Ishikawa (cell line): ENCODE measurements around the gene ELL2.

Source experiments
- CEBPB ChIP-seq: IDR thresholded peaks from 2 replicates; pipeline ENCODE4 v1.6.1; 2012
- CREB1 ChIP-seq: IDR thresholded peaks from 2 replicates; pipeline ENCODE4 v1.6.1; 2012; ENCODE audit warnings: low read depth
- EGR1 ChIP-seq: IDR thresholded peaks from 2 replicates; pipeline ENCODE4 v1.6.1; 2012
- EP300 ChIP-seq: IDR thresholded peaks from 2 replicates; pipeline ENCODE4 v1.6.1; 2012; ENCODE audit warnings: borderline replicate concordance
- FOXM1 ChIP-seq: IDR thresholded peaks from 2 replicates; pipeline ENCODE4 v1.6.1; 2012; ENCODE audit warnings: low read depth, borderline replicate concordance
- MAX ChIP-seq: IDR thresholded peaks from 2 replicates; pipeline ENCODE4 v1.6.1; 2012
- NFIC ChIP-seq: IDR thresholded peaks from 2 replicates; pipeline ENCODE4 v1.6.1; 2012
- RAD21 ChIP-seq: IDR thresholded peaks from 2 replicates; pipeline ENCODE4 v1.6.1; 2012; ENCODE audit warnings: low read depth
- REST ChIP-seq: IDR thresholded peaks from 2 replicates; pipeline ENCODE4 v1.6.1; 2012; ENCODE audit warnings: low read depth, mild to moderate bottlenecking
- TAF1 ChIP-seq: IDR thresholded peaks from 2 replicates; pipeline ENCODE4 v1.6.1; 2012; ENCODE audit warnings: low read depth, mild to moderate bottlenecking
- TCF12 ChIP-seq: IDR thresholded peaks from 2 replicates; pipeline ENCODE4 v1.6.1; 2012; ENCODE audit warnings: low read depth
- TEAD4 ChIP-seq: IDR thresholded peaks from 2 replicates; pipeline ENCODE4 v1.6.1; 2012
- YY1 ChIP-seq: IDR thresholded peaks from 2 replicates; pipeline ENCODE4 v1.6.1; 2012; ENCODE audit warnings: low read depth
- ZBTB7A ChIP-seq: IDR thresholded peaks from 2 replicates; pipeline ENCODE4 v1.6.1; 2012; ENCODE audit warnings: low read depth
- TF ChIP-seq, protein P1 (sequence below): IDR thresholded peaks from 2 replicates; pipeline ENCODE4 v1.6.1; 2012

The ELL2 gene

DNA sequence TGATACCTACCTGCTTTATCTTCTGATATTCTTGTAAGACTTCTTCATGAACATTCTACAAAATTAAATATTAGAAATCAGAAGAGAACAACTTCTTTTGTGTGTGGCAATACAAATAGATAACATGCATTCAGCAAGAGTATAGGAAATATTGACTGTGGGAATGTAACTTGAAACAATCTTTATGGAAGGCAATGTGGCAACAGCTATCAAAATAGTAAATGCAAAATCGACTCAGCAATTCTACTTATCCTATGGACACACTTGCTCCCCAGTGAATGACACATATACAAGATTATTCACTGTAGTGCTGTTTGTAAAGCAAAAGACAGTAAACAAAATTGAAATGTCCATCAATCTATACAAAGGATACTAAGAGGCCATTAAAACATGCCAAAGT is 72.6 kb downstream of the ELL2 start:
- no peak for TF ChIP-seq YY1
- no peak for TF ChIP-seq FOXM1
- TF ChIP-seq MAX = no peak
- no peak for TF ChIP-seq NFIC
- TF ChIP-seq, protein P1, sequence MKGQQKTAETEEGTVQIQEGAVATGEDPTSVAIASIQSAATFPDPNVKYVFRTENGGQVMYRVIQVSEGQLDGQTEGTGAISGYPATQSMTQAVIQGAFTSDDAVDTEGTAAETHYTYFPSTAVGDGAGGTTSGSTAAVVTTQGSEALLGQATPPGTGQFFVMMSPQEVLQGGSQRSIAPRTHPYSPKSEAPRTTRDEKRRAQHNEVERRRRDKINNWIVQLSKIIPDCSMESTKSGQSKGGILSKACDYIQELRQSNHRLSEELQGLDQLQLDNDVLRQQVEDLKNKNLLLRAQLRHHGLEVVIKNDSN = no peak
- TF ChIP-seq TEAD4 = no peak
- no peak for TF ChIP-seq RAD21
- TF ChIP-seq CEBPB = no peak
- TF ChIP-seq EGR1 = no peak
- no peak for TF ChIP-seq TCF12
- no peak for TF ChIP-seq CREB1

GRCh38 chr5:95887977-95888376 is 73.7 kb downstream of the ELL2 start:
- TF ChIP-seq REST (no peak), ZBTB7A (no peak), CREB1 (no peak), MAX (no peak), EGR1 (no peak), TAF1 (no peak), NFIC (no peak), YY1 (no peak), CEBPB (no peak), EP300 (no peak), TEAD4 (no peak)
- TF ChIP-seq, protein P1 = no peak

GRCh38 chr5:95886340-95887044 is 75.2 kb downstream of the ELL2 start:
- TF ChIP-seq EP300 (no peak), TEAD4 (no peak), YY1 (no peak), MAX (no peak), CREB1 (no peak), FOXM1 (no peak), CEBPB (no peak), TCF12 (no peak)

- TF ChIP-seq REST = no peak
- TF ChIP-seq TAF1 = no peak
- TF ChIP-seq, protein P1 = no peak
- TF ChIP-seq YY1 = no peak
- TF ChIP-seq TEAD4 = no peak
- no peak for TF ChIP-seq MAX
- no peak for TF ChIP-seq RAD21
- TF ChIP-seq CEBPB = no peak
- TF ChIP-seq EP300 = no peak
Measured at GRCh38 chr5:95884511-95884910, 77.1 kb downstream of the ELL2 start.

DNA sequence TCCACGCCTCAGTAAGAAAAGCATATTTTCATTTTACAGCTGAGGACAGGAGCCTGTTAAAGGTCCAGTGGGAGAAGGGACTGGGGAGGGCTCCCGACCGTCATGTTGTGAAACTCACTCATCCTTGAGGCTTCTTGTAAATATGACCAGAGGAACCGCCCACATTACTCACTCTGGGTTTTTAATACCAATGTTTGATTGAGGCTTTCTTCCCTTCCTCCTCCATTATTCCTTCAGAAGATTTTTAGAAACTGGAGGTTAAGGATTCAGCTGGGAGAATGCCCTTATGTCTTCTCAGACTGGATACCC is 77.7 kb downstream of the ELL2 start:
- no peak for TF ChIP-seq TCF12
- TF ChIP-seq, protein P1 = no peak
- no peak for TF ChIP-seq CEBPB
- no peak for TF ChIP-seq FOXM1
- no peak for TF ChIP-seq ZBTB7A
- TF ChIP-seq EP300 = no peak
- TF ChIP-seq RAD21 = no peak
